Measurements from ENCODE around the gene PLB1.

The PLB1 gene

GRCh38 chr2:28626376-28626775, 130.5 kb downstream of the PLB1 start:
- no peak for DNase-seq (ENCODE audit: low read depth, low spot score)

- DNase-seq (ENCODE audit: low read depth, low spot score) = no peak
These were observed 131.1 kb downstream of the PLB1 start for GRCh38 chr2:28626891-28627421.

GRCh38 chr2:28627722-28628480, 132.0 kb downstream of the PLB1 start:
- DNase-seq (ENCODE audit: low read depth, low spot score) = no peak

- no peak for DNase-seq (ENCODE audit: low read depth, low spot score)
These were observed 132.6 kb downstream of the PLB1 start for GRCh38 chr2:28628506-28628905.

- no peak for DNase-seq (ENCODE audit: low read depth, low spot score)
These were observed 133.1 kb downstream of the PLB1 start for GRCh38 chr2:28628987-28629386.

GRCh38 chr2:28629910-28630309, 134.1 kb downstream of the PLB1 start:
- DNase-seq (ENCODE audit: low read depth, low spot score) = no peak

GRCh38 chr2:28630341-28630740, 134.5 kb downstream of the PLB1 start:
- DNase-seq (ENCODE audit: low read depth, low spot score) = peak; percentile 68

- peak; percentile 1 for DNase-seq (ENCODE audit: low read depth, low spot score)
These were observed 135.8 kb downstream of the PLB1 start for GRCh38 chr2:28631514-28632206.

GRCh38 chr2:28632791-28633190, 136.9 kb downstream of the PLB1 start:
- no peak for DNase-seq (ENCODE audit: low read depth, low spot score)

- no peak for DNase-seq (ENCODE audit: low read depth, low spot score)
These were observed 137.3 kb downstream of the PLB1 start for GRCh38 chr2:28633204-28633603.

GRCh38 chr2:28633746-28634145, 137.9 kb downstream of the PLB1 start:
- peak; percentile 5 for DNase-seq (ENCODE audit: low read depth, low spot score)

- DNase-seq (ENCODE audit: low read depth, low spot score) = no peak
These were observed 139.3 kb downstream of the PLB1 start for GRCh38 chr2:28635191-28635611.

- DNase-seq (ENCODE audit: low read depth, low spot score) = no peak
These were observed 140.6 kb downstream of the PLB1 start for GRCh38 chr2:28636491-28636890.

GRCh38 chr2:28637066-28638047, 141.5 kb downstream of the PLB1 start:
- DNase-seq (ENCODE audit: low read depth, low spot score) = no peak

- no peak for DNase-seq (ENCODE audit: low read depth, low spot score)
These were observed 142.2 kb downstream of the PLB1 start for GRCh38 chr2:28638102-28638501.

- DNase-seq (ENCODE audit: low read depth, low spot score) = no peak
These were observed 143.3 kb downstream of the PLB1 start for GRCh38 chr2:28639092-28639691.

GRCh38 chr2:28639836-28640235, 144.0 kb downstream of the PLB1 start:
- peak; percentile 47 for DNase-seq (ENCODE audit: low read depth, low spot score)

- DNase-seq (ENCODE audit: low read depth, low spot score) = no peak
These were observed 144.5 kb downstream of the PLB1 start for GRCh38 chr2:28640260-28640907.

GRCh38 chr2:28640908-28641300, 145.0 kb downstream of the PLB1 start:
- no peak for DNase-seq (ENCODE audit: low read depth, low spot score)

GRCh38 chr2:28642796-28643195, 146.9 kb downstream of the PLB1 start:
- DNase-seq (ENCODE audit: low read depth, low spot score) = no peak

- no peak for DNase-seq (ENCODE audit: low read depth, low spot score)
These were observed 147.5 kb downstream of the PLB1 start for GRCh38 chr2:28643327-28643726.

Data from ELF-1 (cell line).